ENCODE data around the gene MVP.
"Not testable (repeated sequence)": the region's sequence is repeated elsewhere in the genome, so short reads cannot be mapped to it uniquely, and the experiment has no call there.

Gene MVP

DNA sequence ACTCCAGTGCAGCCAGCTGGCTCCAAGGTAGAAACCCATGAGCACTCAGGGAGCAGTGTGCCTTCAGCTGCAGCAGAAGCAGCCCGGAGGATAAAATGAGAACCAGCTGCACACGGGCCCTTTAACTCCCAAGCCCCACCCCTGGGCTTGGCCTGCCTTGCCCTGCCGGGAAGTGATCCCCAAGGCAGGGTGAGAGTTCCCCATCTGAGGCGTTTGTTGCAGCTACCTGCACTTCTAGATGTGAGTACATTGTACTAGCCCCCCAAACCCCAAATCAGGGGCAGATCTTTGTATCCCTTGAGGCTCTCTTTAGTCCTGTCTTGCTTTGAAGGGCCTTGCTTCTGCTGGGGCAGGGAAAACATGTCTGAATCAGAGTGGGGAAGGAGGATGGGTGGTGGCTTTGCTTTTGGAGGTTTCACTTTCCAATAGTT lies at the start of gene MVP:
Gene MVP (plus strand): TSS at position 192 of the 431 bp plus-strand sequence. CDS start 10,088 bp downstream, outside the sequence.
- H3K79me2 ChIP-seq (ENCODE audit: insufficient read depth, low read depth), result peaks cover 27% of the 10 kb centered on the region
- H3K4me3 ChIP-seq (IDR thresholded peaks at IDR 0.05; ENCODE audit: insufficient read depth, low read depth, low read length), result no peak within 1 kb of the TSS
- no peaks in the 10 kb centered on the region for H3K36me3 ChIP-seq (ENCODE audit: insufficient read depth)
- H3K27me3 ChIP-seq (ENCODE audit: insufficient read depth, low read depth), result no peaks in the 10 kb centered on the region
- no peaks in the 10 kb centered on the region for H4K20me1 ChIP-seq (ENCODE audit: insufficient read depth)
- H2AFZ ChIP-seq (ENCODE audit: low read depth), result 0 out of 2 replicates have a peak within 1 kb of the TSS, but pooled peaks have one; percentile 23
- peak within 1 kb of the TSS; percentile 65 for H3K4me2 ChIP-seq
- H3K27ac ChIP-seq, result peak within 1 kb of the TSS; percentile 36
- H3K9ac ChIP-seq, result peak within 1 kb of the TSS; percentile 11; the same call in 1 of the 2 replicates
- H3K4me1 ChIP-seq (ENCODE audit: low read depth, poor library complexity, severe bottlenecking), result peaks cover 68% of the 10 kb centered on the region
- TF ChIP-seq, protein P1, sequence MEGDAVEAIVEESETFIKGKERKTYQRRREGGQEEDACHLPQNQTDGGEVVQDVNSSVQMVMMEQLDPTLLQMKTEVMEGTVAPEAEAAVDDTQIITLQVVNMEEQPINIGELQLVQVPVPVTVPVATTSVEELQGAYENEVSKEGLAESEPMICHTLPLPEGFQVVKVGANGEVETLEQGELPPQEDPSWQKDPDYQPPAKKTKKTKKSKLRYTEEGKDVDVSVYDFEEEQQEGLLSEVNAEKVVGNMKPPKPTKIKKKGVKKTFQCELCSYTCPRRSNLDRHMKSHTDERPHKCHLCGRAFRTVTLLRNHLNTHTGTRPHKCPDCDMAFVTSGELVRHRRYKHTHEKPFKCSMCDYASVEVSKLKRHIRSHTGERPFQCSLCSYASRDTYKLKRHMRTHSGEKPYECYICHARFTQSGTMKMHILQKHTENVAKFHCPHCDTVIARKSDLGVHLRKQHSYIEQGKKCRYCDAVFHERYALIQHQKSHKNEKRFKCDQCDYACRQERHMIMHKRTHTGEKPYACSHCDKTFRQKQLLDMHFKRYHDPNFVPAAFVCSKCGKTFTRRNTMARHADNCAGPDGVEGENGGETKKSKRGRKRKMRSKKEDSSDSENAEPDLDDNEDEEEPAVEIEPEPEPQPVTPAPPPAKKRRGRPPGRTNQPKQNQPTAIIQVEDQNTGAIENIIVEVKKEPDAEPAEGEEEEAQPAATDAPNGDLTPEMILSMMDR (conservative IDR thresholded peaks at IDR 0.05; ENCODE audit: low read depth, low read length), result no peak

DNA sequence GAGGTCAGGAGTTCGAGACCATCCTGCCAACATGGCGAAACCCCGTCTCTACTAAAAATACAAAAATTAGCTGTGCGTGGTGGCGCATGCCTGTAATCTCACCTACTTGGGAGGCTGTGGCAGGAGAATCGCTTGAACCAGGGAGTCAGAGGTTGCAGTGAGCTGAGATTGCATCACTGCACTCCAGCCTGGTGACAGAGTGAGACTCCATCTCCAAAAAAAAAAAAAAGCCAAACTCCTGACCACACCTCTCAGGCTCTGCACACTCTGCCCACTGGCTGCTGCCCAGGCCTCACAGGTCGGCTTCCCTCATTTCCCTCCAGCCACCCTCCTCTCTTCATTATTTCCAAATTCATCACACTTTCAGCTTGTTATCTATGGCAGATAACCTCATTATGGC lies 47.9 kb upstream of the MVP start:
- not testable (repeated sequence) for H3K4me2 ChIP-seq; H3K36me3 ChIP-seq (ENCODE audit: insufficient read depth); H4K20me1 ChIP-seq (ENCODE audit: insufficient read depth); H3K4me3 ChIP-seq (IDR thresholded peaks at IDR 0.05; ENCODE audit: insufficient read depth, low read depth, low read length); H2AFZ ChIP-seq (ENCODE audit: low read depth); H3K9ac ChIP-seq; H3K4me1 ChIP-seq (ENCODE audit: low read depth, poor library complexity, severe bottlenecking); H3K79me2 ChIP-seq (ENCODE audit: insufficient read depth, low read depth); H3K27ac ChIP-seq; H3K27me3 ChIP-seq (ENCODE audit: insufficient read depth, low read depth)

DNA sequence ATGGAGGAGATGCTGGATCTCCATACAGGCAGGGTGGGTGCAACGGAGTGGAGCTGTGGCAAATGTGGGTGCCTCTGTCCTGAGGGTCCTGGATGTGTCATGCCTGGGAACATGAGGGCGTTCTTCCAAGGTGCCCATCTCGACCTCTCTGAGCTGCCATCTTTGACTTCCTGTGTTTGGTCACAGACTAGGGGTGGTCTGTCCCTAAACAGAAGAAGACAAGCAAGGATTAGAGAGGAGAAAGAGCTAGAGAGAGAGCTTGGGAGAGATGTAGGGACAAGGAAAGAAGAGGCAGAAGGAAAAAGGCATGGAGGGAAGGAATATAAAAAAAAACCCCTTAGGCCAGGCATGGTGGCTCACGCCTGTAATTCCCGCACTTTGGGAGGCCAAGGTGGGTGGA lies 45.5 kb upstream of the MVP start:
- TF ChIP-seq, protein P1 (conservative IDR thresholded peaks at IDR 0.05; ENCODE audit: low read depth, low read length), result no peak
- Histone ChIP-seq H3K4me3 (IDR thresholded peaks at IDR 0.05; ENCODE audit: insufficient read depth, low read depth, low read length) (no peak overlapping the region), H3K79me2 (ENCODE audit: insufficient read depth, low read depth) (no peaks in the 10 kb centered on the region), H3K4me1 (ENCODE audit: low read depth, poor library complexity, severe bottlenecking) (peaks cover 5% of the 10 kb centered on the region), H3K9ac (no peak overlapping the region), H3K27me3 (ENCODE audit: insufficient read depth, low read depth) (0 out of 2 replicates have a peak, but pooled peaks cover 4% of the 10 kb centered on the region), H2AFZ (ENCODE audit: low read depth) (no peak overlapping the region), H4K20me1 (ENCODE audit: insufficient read depth) (no peaks in the 10 kb centered on the region), H3K36me3 (ENCODE audit: insufficient read depth) (no peaks in the 10 kb centered on the region), H3K27ac (no peak overlapping the region), H3K4me2 (no peak overlapping the region)

DNA sequence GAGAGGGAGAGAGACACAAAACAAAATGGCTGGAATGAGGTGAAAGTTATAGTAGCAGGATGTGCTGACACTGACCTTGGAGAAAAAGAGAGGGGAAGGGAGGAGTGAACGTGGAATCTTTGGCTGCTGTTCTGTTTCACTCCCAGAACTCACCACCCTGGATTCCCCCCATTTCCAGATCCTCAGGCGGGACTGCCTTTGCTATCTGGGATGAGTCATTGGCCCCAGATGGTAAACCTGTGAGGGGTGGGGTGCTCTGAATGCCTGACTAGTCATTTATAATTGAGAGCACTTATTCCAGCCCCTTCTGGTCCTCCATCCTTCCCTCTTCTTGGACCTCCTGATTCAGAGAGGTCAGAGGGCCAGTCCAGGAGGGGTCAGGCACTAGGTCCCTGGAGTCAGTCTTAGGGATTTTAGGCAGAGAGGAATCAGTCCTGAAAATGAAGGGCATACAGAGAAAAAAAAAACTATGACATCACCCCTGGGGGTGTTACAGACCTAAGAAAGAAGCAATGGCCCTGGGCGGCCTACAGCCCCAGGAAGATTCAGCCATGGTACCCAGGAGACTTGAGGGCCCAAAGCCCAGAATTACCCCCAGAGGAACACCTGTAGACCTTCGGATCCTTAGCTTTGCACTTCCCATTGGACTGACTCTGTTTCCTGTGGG lies 44.4 kb upstream of the MVP start:
- Histone ChIP-seq H3K4me3 (IDR thresholded peaks at IDR 0.05; ENCODE audit: insufficient read depth, low read depth, low read length) (no peak overlapping the region), H2AFZ (ENCODE audit: low read depth) (peak overlapping the region; percentile 14; the same call in 1 of the 2 replicates), H4K20me1 (ENCODE audit: insufficient read depth) (no peaks in the 10 kb centered on the region), H3K9ac (no peak overlapping the region), H3K4me2 (no peak overlapping the region), H3K79me2 (ENCODE audit: insufficient read depth, low read depth) (no peaks in the 10 kb centered on the region), H3K27me3 (ENCODE audit: insufficient read depth, low read depth) (0 out of 2 replicates have a peak, but pooled peaks cover 4% of the 10 kb centered on the region), H3K27ac (no peak overlapping the region), H3K4me1 (ENCODE audit: low read depth, poor library complexity, severe bottlenecking) (peaks cover 5% of the 10 kb centered on the region), H3K36me3 (ENCODE audit: insufficient read depth) (no peaks in the 10 kb centered on the region)
- TF ChIP-seq, protein P1 (conservative IDR thresholded peaks at IDR 0.05; ENCODE audit: low read depth, low read length), result no peak

Measured in KMS-11 (cell line).